ENCODE measurements around the gene WDR36.

- TF ChIP-seq CTCF (IDR thresholded peaks at IDR 0.05 in 2 of 3, conservative IDR thresholded peaks at IDR 0.05 in 1 of 3; ENCODE audit: borderline replicate concordance in 1 of 3, insufficient read depth in 1 of 3, low read depth in 2 of 3, low read length in 2 of 3): no peak
- TF ChIP-seq POLR2A (IDR thresholded peaks at IDR 0.05; ENCODE audit: borderline replicate concordance, extremely low read depth, insufficient read depth, insufficient read length): no peak
- no peak for TF ChIP-seq SP1 (IDR thresholded peaks at IDR 0.05; ENCODE audit: low read depth)
- TF ChIP-seq JUND (IDR thresholded peaks at IDR 0.05): no peak
- no peak for TF ChIP-seq MAX (IDR thresholded peaks at IDR 0.05)
- TF ChIP-seq ATF3 (IDR thresholded peaks at IDR 0.05): no peak
- TF ChIP-seq RAD21 (IDR thresholded peaks at IDR 0.05; ENCODE audit: low read depth): no peak
These were observed 41.2 kb downstream of the WDR36 start for GRCh38 chr5:111133436-111133751.
